Ovary (tissue), 9 donors: ENCODE results near the gene DEDD2. TPM values are rescaled to one million over a fixed set of nuclear protein-coding genes. Genes with fewer than 3 reads are reported as not detected.

Experiments used
- DNase-seq, 5 donors: peaks; one replicate each; pipeline ENCODE4 v3.0.0-alpha.2; 2019 to 2020
- H3K27ac ChIP-seq, 2 donors: fragments of 200-600 bp; one replicate each; pipeline versions ENCODE4 v1.5.1 to v1.8.0; 2019 to 2022
- H3K27me3 ChIP-seq: fragments of 200-600 bp; one replicate; pipeline ENCODE4 v1.8.0; 2022
- H3K36me3 ChIP-seq: fragments of 200-600 bp; sonication (generic); one replicate; pipeline ENCODE4 v1.5.1; 2019
- H3K4me1 ChIP-seq: one replicate; pipeline ENCODE4 v1.8.1; 2013; ENCODE audit warnings: mild to moderate bottlenecking, moderate library complexity; ENCODE audit not compliant: insufficient read depth
- H3K4me3 ChIP-seq: fragments of 200-600 bp; sonication (generic); one replicate; pipeline ENCODE4 v1.5.1; 2017
- H3K9me3 ChIP-seq, 2 donors: fragments of 200-600 bp in 1 of 2; sonication (generic) in 1 of 2; one replicate each; pipeline versions ENCODE4 v1.5.1 to v1.8.1; 2013 to 2019; ENCODE audit warnings: mild to moderate bottlenecking in 1 of 2, moderate library complexity in 1 of 2
- CTCF ChIP-seq, 3 donors: fragments of 450-650 bp in 2 of 3; fragments of 200-600 bp in 1 of 3; IDR thresholded peaks; one replicate each; pipeline versions ENCODE4 v1.5.1 to v1.8.0; 2016 to 2022; ENCODE audit warnings: antibody characterized with exemption in 3 of 3, mild to moderate bottlenecking in 1 of 3
- EP300 ChIP-seq: sonication (generic); formaldehyde crosslinking; IDR thresholded peaks from one replicate; pipeline ENCODE4 v1.6.1; 2017; ENCODE audit warnings: antibody characterized with exemption
- POLR2A ChIP-seq: fragments of 450-650 bp; IDR thresholded peaks from one replicate; pipeline ENCODE4 v1.6.1; 2017; ENCODE audit warnings: antibody characterized with exemption, mild to moderate bottlenecking, moderate library complexity
- WGBS, 3 donors: extraction: QIAGEN DNeasy Blood & Tissue Kit in 1 of 3; methylation state at CpG; one replicate each; pipeline versions ENCODE4 v1.1.5 to v1.1.7; 2013 to 2017; 5-methylcytosine and 5-hydroxymethylcytosine counted together
- intact Hi-C, 4 donors: fragments of 100-400 bp; cut with DNase I; formaldehyde crosslinking; loops; one replicate each; pipeline versions ENCODE4 v1.11.0 to v1.15.1; 2022 to 2023
- polyA plus RNA-seq, 2 donors: library from polyadenylated mRNA; stranded (reverse); fragments of 200-250 nt in 1 of 2; fragments of 350-450 nt in 1 of 2; fragmentation: Illumina TruSeq in 1 of 2; extraction: RNeasy Lipid Tissue Mini Kit (QIAGEN cat#74804) in 1 of 2; gene quantifications; one replicate each; pipeline ENCODE4 v1.2.3, GENCODE V29; 2013 to 2014
- total RNA-seq, 7 donors: library from RNA; depleted of rRNA in 2 of 7; stranded (reverse); fragments of >200 nt in 2 of 7; fragmentation: NEBNext Ultra II Directional in 3 of 7; extraction: Animal tissue kit (Norgen Biotek cat#: 25700) in 3 of 7; gene quantifications; one replicate each; pipeline versions ENCODE4 v1.1.0 to v1.2.4, GENCODE V29; 2016 to 2023
- donor health status: DM: no; HTN: no; CAD: no; lungs with moderate emphysema.
- donor health status: DM: no; HTN: no; CAD: no.
- donor health status: Bipolar disorder and iron deficiency.
- donor health status: DM: yes; HTN: yes; CAD: no.
- donor health status: DM: no; HTN: no; CAD: no.
- donor health status: DM: yes; HTN: yes; CAD: no.

The DEDD2 gene
- total and polyA plus RNA-seq, 9 donors, result 8.3 to 36.8 (median 25.1) TPM

- peak; percentile 76 to 85 (median 82) for DNase-seq
- peak overlapping the region; percentile 97 to 99 for H3K27ac ChIP-seq
- no peaks in the 10 kb centered on the region for H3K27me3 ChIP-seq
- intact Hi-C loops, result loop anchor here in 2 of 4 donors (2.0 kb wide), 2 partner anchors 15 to 27 kb away; partner anchors contain the start of gene CIC (in 1 of the 2)
- peak overlapping the region; percentile 73 for H3K4me3 ChIP-seq
- peaks cover 21% of the 10 kb centered on the region for H3K4me1 ChIP-seq
- TF ChIP-seq EP300, result no peak
- TF ChIP-seq CTCF (IDR thresholded peaks at IDR 0.05), result no peak
- TF ChIP-seq POLR2A, result no peak
- H3K9me3 ChIP-seq, result no peaks in the 10 kb centered on the region
- WGBS, 3 donors, result 0 to 1% (median 1%) methylated on average over 21 to 66 of the region's 71 CpGs
- no peaks in the 10 kb centered on the region for H3K36me3 ChIP-seq
Observed at GRCh38 chr19:42253245-42254088, 36.0 kb upstream of the DEDD2 start.

GRCh38 chr19:42252365-42253244 lies 35.1 kb upstream of the DEDD2 start:
- TF ChIP-seq CTCF (IDR thresholded peaks at IDR 0.05) (no peak), POLR2A (no peak), EP300 (no peak)
- H3K4me1 ChIP-seq, result peaks cover 21% of the 10 kb centered on the region
- no peaks in the 10 kb centered on the region for H3K9me3 ChIP-seq
- no peaks in the 10 kb centered on the region for H3K27me3 ChIP-seq
- DNase-seq, result peak; percentile 61 to 73 (median 69)
- peak overlapping the region; percentile 73 for H3K4me3 ChIP-seq
- 2 to 3% (median 3%) methylated on average over 27 of the region's 27 CpGs for WGBS, 3 donors
- H3K36me3 ChIP-seq, result no peaks in the 10 kb centered on the region
- intact Hi-C loops, result no loop called here
- peak overlapping the region; percentile 97 to 99 for H3K27ac ChIP-seq

- 67 to 73% (median 71%) methylated on average over 4 of the region's 4 CpGs for WGBS, 3 donors
- intact Hi-C loops, result no loop called here
- no peaks in the 10 kb centered on the region for H3K36me3 ChIP-seq
- DNase-seq, result peak in 4 of 5 donors; percentile 39 to 52 (median 50)
- peak overlapping the region; percentile 97 to 99 for H3K27ac ChIP-seq
- peak overlapping the region; percentile 73 for H3K4me3 ChIP-seq
- TF ChIP-seq POLR2A (no peak), CTCF (IDR thresholded peaks at IDR 0.05) (no peak), EP300 (no peak)
- no peaks in the 10 kb centered on the region for H3K9me3 ChIP-seq
- peaks cover 23% of the 10 kb centered on the region for H3K4me1 ChIP-seq
- H3K27me3 ChIP-seq, result no peaks in the 10 kb centered on the region
Observed at GRCh38 chr19:42251572-42252358, 34.3 kb upstream of the DEDD2 start.
